Fibroblast of lung (primary cell): Measurements from ENCODE around the gene EFCAB8. TPM values are rescaled to one million over a fixed set of nuclear protein-coding genes. Genes with fewer than 3 reads are reported as not detected.

ENCODE experiments used
- DNase-seq, 2 donors: peaks; one replicate each; pipeline versions ENCODE4 v3.0.0 to v3.0.0-alpha.2; 2010; ENCODE audit warnings: low read depth in 2 of 2
- H2AFZ ChIP-seq: 2 replicates; pipeline ENCODE4 v1.5.1; 2012; ENCODE audit warnings: low read length, control low read depth, inconsistent platforms
- H3K27ac ChIP-seq: 2 replicates; pipeline ENCODE4 v1.5.1; 2011; ENCODE audit warnings: low read length, control low read depth; ENCODE audit not compliant: insufficient read depth
- H3K27me3 ChIP-seq: 2 replicates; pipeline ENCODE4 v1.5.1; 2011; ENCODE audit warnings: mild to moderate bottlenecking, low read length; ENCODE audit not compliant: control insufficient read depth, insufficient read depth
- H3K36me3 ChIP-seq: 2 replicates; pipeline ENCODE4 v1.5.1; 2011; ENCODE audit warnings: low read length; ENCODE audit not compliant: control insufficient read depth, insufficient read depth
- H3K4me1 ChIP-seq: 2 replicates; pipeline ENCODE4 v1.5.1; 2011; ENCODE audit warnings: low read length; ENCODE audit not compliant: control insufficient read depth, insufficient read depth; ENCODE audit errors: extremely low read depth
- H3K4me2 ChIP-seq: 2 replicates; pipeline ENCODE4 v1.5.1; 2011; ENCODE audit warnings: low read length, control low read depth; ENCODE audit not compliant: insufficient read depth; ENCODE audit errors: extremely low read depth
- H3K4me3 ChIP-seq, 4 experiments: fragments of 200-600 bp in 1 of 4; sonication (generic) in 1 of 4; replicated peaks in 1 of 4; 2 replicates each; pipeline ENCODE4 v1.5.1; 2011 to 2016; ENCODE audit warnings: low read length in 4 of 4, low read depth in 3 of 4, mild to moderate bottlenecking in 3 of 4, control low read depth in 2 of 4, inconsistent platforms in 1 of 4, mixed read lengths in 1 of 4; ENCODE audit not compliant: insufficient read depth in 1 of 4; ENCODE audit errors: control extremely low read depth in 1 of 4
- H3K79me2 ChIP-seq: 2 replicates; pipeline ENCODE4 v1.5.1; 2012; ENCODE audit warnings: mild to moderate bottlenecking, low read length, inconsistent platforms; ENCODE audit not compliant: control insufficient read depth, insufficient read depth
- H3K9ac ChIP-seq: 2 replicates; pipeline ENCODE4 v1.5.1; 2011; ENCODE audit warnings: mild to moderate bottlenecking, low read length, control low read depth; ENCODE audit not compliant: insufficient read depth
- H3K9me3 ChIP-seq: 2 replicates; pipeline ENCODE4 v1.5.1; 2012; ENCODE audit warnings: low read depth, low read length; ENCODE audit not compliant: control insufficient read depth, insufficient read depth
- H4K20me1 ChIP-seq: 2 replicates; pipeline ENCODE4 v1.5.1; 2011; ENCODE audit warnings: low read length; ENCODE audit not compliant: control insufficient read depth, insufficient read depth; ENCODE audit errors: extremely low read depth
- CTCF ChIP-seq, 2 donors: IDR thresholded peaks in 1 of 2; conservative IDR thresholded peaks in 1 of 2; 1 replicate in 1 of 2; 2 replicates in 1 of 2; pipeline ENCODE4 v1.5.1; 2011 to 2012; ENCODE audit warnings: low read length in 2 of 2, control low read depth in 1 of 2, inconsistent platforms in 1 of 2, low read depth in 1 of 2, mild to moderate bottlenecking in 1 of 2
- EZH2 ChIP-seq: IDR thresholded peaks from 2 replicates; pipeline ENCODE4 v1.5.1; 2012; ENCODE audit warnings: low read length, control low read depth, mild to moderate bottlenecking; ENCODE audit errors: missing control alignments
- polyA plus RNA-seq, 2 donors: library from polyadenylated mRNA; depleted of rRNA in 1 of 2; stranded (reverse) in 1 of 2; unstranded in 1 of 2; fragments of >200 nt; gene quantifications; 2 replicates each; pipeline ENCODE4 v1.2.1, GENCODE V29; 2011 to 2012; ENCODE audit warnings: missing spikeins in 1 of 2
- total RNA-seq: library from RNA; depleted of rRNA; stranded (reverse); fragments of >200 nt; gene quantifications from 2 replicates; pipeline ENCODE4 v1.2.1, GENCODE V29; 2014

Gene EFCAB8
- total and polyA plus RNA-seq, 2 donors (not counting 1 experiment from before 2014, with no cell fraction given), result under 0.01 TPM; not detected in 1

GRCh38 chr20:32848846-32849245 lies 9.9 kb upstream of the EFCAB8 start:
- Histone ChIP-seq H3K9me3 (no peaks in the 10 kb centered on the region), H3K36me3 (peaks cover 4% of the 10 kb centered on the region), H3K4me2 (no peak overlapping the region), H3K27ac (no peak overlapping the region), H3K27me3 (no peaks in the 10 kb centered on the region), H4K20me1 (no peaks in the 10 kb centered on the region), H3K4me3 (no peak overlapping the region), H3K9ac (no peak overlapping the region), H2AFZ (no peak overlapping the region), H3K4me1 (no peaks in the 10 kb centered on the region), H3K79me2 (peaks cover 12% of the 10 kb centered on the region)
- DNase-seq, result no peak
- TF ChIP-seq EZH2, result no peak
- no peak for TF ChIP-seq CTCF (conservative IDR thresholded peaks at IDR 0.05 in 1 of 2, IDR thresholded peaks at IDR 0.05 in 1 of 2; ENCODE audit: low read depth in 1 of 2, low read length in 2 of 2)

GRCh38 chr20:32849577-32849976 lies 9.1 kb upstream of the EFCAB8 start:
- Histone ChIP-seq H3K9me3 (no peaks in the 10 kb centered on the region), H2AFZ (no peak overlapping the region), H3K27me3 (no peaks in the 10 kb centered on the region), H3K27ac (no peak overlapping the region), H3K9ac (no peak overlapping the region), H3K4me3 (no peak overlapping the region), H3K4me2 (no peak overlapping the region), H3K36me3 (peaks cover 4% of the 10 kb centered on the region), H3K4me1 (no peaks in the 10 kb centered on the region), H4K20me1 (no peaks in the 10 kb centered on the region), H3K79me2 (peaks cover 8% of the 10 kb centered on the region)
- TF ChIP-seq EZH2 (no peak), CTCF (conservative IDR thresholded peaks at IDR 0.05 in 1 of 2, IDR thresholded peaks at IDR 0.05 in 1 of 2; ENCODE audit: low read depth in 1 of 2, low read length in 2 of 2) (no peak)
- DNase-seq, result no peak

GRCh38 chr20:32855387-32855786 lies 3.3 kb upstream of the EFCAB8 start:
- Histone ChIP-seq H2AFZ (no peak overlapping the region), H3K79me2 (no peaks in the 10 kb centered on the region), H3K9me3 (no peaks in the 10 kb centered on the region), H3K36me3 (peaks cover 4% of the 10 kb centered on the region), H3K27me3 (no peaks in the 10 kb centered on the region), H3K9ac (no peak overlapping the region), H3K4me2 (no peak overlapping the region), H3K4me3 (no peak overlapping the region), H3K4me1 (no peaks in the 10 kb centered on the region), H3K27ac (no peak overlapping the region), H4K20me1 (no peaks in the 10 kb centered on the region)
- no peak for DNase-seq
- no peak for TF ChIP-seq CTCF (conservative IDR thresholded peaks at IDR 0.05 in 1 of 2, IDR thresholded peaks at IDR 0.05 in 1 of 2; ENCODE audit: low read depth in 1 of 2, low read length in 2 of 2)
